Naive thymus-derived CD8-positive, alpha-beta T cell (primary cell): ENCODE data around the gene BGLAP. TPM values are rescaled to one million over a fixed set of nuclear protein-coding genes. Genes with fewer than 3 reads are reported as not detected.

Experiments used
- ATAC-seq, 2 donors: fragments of 150-1000 bp; cut with Tn5 transposase in 1 of 2; sonication (Bioruptor Pico), chemical (Tn5 transposase) in 1 of 2; 1 replicate in 1 of 2; 2 replicates in 1 of 2; pipeline ENCODE4 v1.10.0; 2021; ENCODE audit warnings: mild to moderate bottlenecking in 2 of 2, moderate library complexity in 2 of 2
- POLR2A ChIA-PET: fragments of 350-600 bp; sonication (Branson Sonifier 250); formaldehyde crosslinking; loops from one replicate; lab custom pipeline; 2021; ENCODE audit warnings: antibody characterized with exemption; lab: Charles Lee
- DNase-seq, 10 donors: peaks; one replicate each; pipeline versions ENCODE4 v3.0.0 to v3.0.0-alpha.2; 2020 to 2022
- H3K27ac Mint-ChIP-seq, 10 donors: one replicate each; pipeline ENCODE4 v1.8.0; 2020 to 2022; ENCODE audit warnings: mild to moderate bottlenecking in 10 of 10, mixed read lengths in 10 of 10, moderate library complexity in 4 of 10, inconsistent platforms in 1 of 10
- H3K27me3 Mint-ChIP-seq, 5 donors: one replicate each; pipeline ENCODE4 v1.8.0; 2021 to 2022; ENCODE audit warnings: mixed read lengths in 5 of 5
- H3K36me3 Mint-ChIP-seq, 3 donors: one replicate each; pipeline ENCODE4 v1.8.0; 2020 to 2022; ENCODE audit warnings: mixed read lengths in 3 of 3, mild to moderate bottlenecking in 2 of 3, inconsistent platforms in 1 of 3
- H3K4me1 Mint-ChIP-seq, 4 donors: one replicate each; pipeline ENCODE4 v1.8.0; 2021 to 2022; ENCODE audit warnings: mixed read lengths in 4 of 4
- H3K4me3 Mint-ChIP-seq, 10 donors: one replicate each; pipeline ENCODE4 v1.8.0; 2020 to 2022; ENCODE audit warnings: mild to moderate bottlenecking in 10 of 10, mixed read lengths in 10 of 10, moderate library complexity in 6 of 10, inconsistent platforms in 1 of 10
- H3K9me3 Mint-ChIP-seq, 9 donors: one replicate each; pipeline ENCODE4 v1.8.0; 2020 to 2022; ENCODE audit warnings: mixed read lengths in 9 of 9, mild to moderate bottlenecking in 3 of 9, inconsistent platforms in 1 of 9, moderate library complexity in 1 of 9
- polyA plus RNA-seq, 3 donors: library from polyadenylated mRNA; unstranded; fragments of 300-500 nt; fragmentation: Illumina TruSeq; gene quantifications; one replicate each; pipeline ENCODE4 v1.2.3, GENCODE V29; 2021
- total RNA-seq, 8 experiments: library from RNA in 2 of 8; stranded (reverse) in 2 of 8; gene quantifications; one replicate each; pipeline ENCODE4 v1.2.3 and lab custom pipeline; 2021 to 2026

The BGLAP gene
- total and polyA plus RNA-seq, 5 experiments from 2014 or later: 0.26 to 7.8 (median 6.5) TPM; not detected in 2

DNA sequence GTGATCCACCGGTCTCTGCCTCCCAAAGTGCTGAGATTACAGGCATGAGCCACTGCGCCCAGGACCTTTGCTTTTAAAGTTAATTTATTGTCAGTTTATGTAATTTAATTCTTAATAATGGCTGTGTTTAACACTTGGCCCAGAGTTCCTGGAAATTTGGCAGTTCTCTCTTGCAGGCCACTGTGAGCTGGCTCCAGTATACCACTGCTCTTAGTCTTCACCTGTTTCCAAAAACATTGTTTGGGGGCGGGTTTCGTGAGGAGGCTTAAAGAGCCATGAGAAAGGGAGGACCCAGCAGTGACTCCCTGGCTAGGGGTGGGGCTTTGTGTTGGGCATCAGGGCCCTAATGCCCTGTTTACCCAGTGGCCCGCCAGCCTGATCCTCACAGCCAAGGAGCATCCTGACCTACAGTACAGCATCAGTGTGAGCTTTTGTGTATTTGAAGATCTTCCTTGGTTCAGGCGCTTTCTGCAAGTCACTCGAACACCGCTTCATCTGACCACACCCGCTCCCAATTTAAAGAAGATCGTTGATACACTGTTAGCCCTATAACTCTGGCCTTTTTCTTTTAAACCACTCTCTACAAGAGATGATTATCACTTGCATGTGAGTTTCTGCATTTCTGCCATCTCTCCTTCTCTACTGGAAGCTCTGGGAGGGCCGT, 12.0 kb upstream of the BGLAP start:
- Mint-ChIP-seq H3K4me3 (no peak overlapping the region), H3K36me3 (peaks cover 0 to 68% (median 15%) of the 10 kb centered on the region in 3 donors), H3K9me3 (no peaks in the 10 kb centered on the region), H3K27ac (peak overlapping the region in 2 of 10 donors; percentile 53 to 61), H3K27me3 (no peaks in the 10 kb centered on the region), H3K4me1 (peaks cover 3 to 11% (median 8%) of the 10 kb centered on the region in 4 donors)
- POLR2A ChIA-PET: no interaction called here
- DNase-seq (no peak), ATAC-seq (no peak)

DNA sequence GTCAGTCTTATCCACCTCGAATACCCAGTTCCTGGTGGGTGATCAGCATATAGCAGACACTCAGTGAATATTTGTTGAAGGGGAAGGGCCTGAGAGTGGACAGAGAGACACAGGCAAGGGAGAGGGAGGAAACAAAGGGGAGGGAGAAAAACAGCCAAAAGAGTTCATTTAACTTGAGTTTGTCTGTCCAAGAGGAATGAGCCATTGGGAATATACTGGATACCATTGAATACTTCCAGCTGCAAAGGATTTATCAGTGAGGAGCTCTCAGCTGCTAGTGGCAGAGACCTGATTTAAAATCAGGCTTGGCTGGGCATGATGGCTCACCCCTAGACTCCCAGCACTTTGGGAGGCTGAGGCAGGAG, 11.5 kb upstream of the BGLAP start:
- Mint-ChIP-seq H3K4me3 (no peak overlapping the region), H3K9me3 (no peaks in the 10 kb centered on the region), H3K36me3 (peaks cover 0 to 68% (median 15%) of the 10 kb centered on the region in 3 donors), H3K4me1 (peaks cover under 1 to 9% (median 4%) of the 10 kb centered on the region in 4 donors), H3K27me3 (no peaks in the 10 kb centered on the region), H3K27ac (peak overlapping the region in 3 of 10 donors; percentile 20 to 61 (median 53))
- ATAC-seq: no peak
- DNase-seq: no peak
- POLR2A ChIA-PET: no interaction called here

DNA sequence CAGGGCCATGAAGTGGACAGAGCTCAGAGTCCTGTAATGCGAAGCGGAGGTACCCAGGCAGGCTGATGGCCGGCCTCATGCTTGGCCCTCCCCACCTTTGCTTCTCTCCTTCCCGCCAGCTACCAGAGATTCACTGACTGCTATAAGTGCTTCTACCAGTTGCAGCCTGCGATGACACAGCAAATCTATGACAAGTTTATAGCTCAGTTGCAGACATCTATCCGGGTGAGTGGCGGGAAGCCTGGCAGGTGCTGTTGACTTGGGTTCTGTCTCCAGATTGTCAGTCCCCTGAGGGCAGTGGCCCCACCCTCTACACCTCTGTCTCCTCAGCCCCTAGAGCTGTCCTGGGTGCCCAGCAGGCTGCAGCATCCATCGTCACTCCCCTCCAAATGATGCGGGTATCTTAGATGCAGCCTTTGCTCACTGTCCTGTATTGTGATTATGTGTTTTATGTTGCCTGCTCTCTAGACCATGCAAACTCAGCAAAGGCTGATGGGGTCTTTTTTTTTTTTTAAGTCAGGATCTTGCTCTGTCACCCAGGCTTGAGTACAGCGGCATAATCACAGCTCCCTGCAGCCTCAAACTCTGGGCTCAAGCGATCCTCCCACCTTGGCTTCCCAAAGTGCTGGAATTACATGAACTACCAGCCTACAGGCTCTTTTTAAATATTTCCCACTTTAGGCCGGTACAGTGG, 9.6 kb upstream of the BGLAP start:
- Mint-ChIP-seq H3K36me3 (peaks cover 4 to 74% (median 17%) of the 10 kb centered on the region in 3 donors), H3K27me3 (no peaks in the 10 kb centered on the region), H3K9me3 (no peaks in the 10 kb centered on the region), H3K4me1 (peaks cover 0 to 5% (median under 1%) of the 10 kb centered on the region in 4 donors), H3K4me3 (no peak overlapping the region), H3K27ac (peak overlapping the region in 1 of 10 donors; percentile 28)
- ATAC-seq (no peak), DNase-seq (no peak)
- POLR2A ChIA-PET: interaction anchor here (0.8 kb wide), 1 partner anchor 34 kb away, joined by 3 read pairs; no protein-coding TSS in a partner anchor

DNA sequence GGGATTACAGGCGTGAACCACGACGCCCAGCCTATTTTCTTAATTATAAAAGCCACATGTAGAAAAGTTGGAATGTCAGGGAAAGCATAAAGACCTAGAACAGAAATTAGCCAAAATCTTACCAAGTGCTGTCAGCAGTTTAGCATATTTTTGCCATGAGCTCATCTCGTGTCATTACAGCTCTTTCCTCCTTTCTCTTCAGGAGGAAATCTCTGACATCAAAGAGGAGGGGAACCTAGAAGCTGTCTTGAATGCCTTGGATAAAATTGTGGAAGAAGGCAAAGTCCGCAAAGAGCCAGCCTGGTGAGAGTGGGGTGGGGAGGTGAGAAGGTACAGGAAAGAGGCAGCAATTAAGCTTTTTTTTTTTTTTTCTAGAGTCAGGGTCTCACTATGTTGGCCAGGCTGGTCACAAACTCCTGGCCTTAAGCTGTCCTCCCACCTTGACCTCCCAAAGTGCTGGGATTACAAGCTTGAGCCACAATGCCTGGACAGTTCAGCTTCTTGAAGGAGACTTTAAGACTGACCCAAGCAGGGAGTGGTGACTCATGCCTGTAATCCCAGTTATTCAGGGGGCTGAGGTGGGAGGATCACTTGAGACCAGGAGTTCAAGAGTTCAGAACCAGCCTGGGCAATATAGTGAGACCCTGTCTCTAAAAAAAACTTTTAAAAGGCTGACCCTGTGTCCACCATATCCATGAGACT, 8.4 kb upstream of the BGLAP start:
- POLR2A ChIA-PET: interaction anchor here (0.7 kb wide), 1 partner anchor 1890 kb away, joined by 4 read pairs; no protein-coding TSS in a partner anchor
- H3K27ac Mint-ChIP-seq: no peak overlapping the region

DNA sequence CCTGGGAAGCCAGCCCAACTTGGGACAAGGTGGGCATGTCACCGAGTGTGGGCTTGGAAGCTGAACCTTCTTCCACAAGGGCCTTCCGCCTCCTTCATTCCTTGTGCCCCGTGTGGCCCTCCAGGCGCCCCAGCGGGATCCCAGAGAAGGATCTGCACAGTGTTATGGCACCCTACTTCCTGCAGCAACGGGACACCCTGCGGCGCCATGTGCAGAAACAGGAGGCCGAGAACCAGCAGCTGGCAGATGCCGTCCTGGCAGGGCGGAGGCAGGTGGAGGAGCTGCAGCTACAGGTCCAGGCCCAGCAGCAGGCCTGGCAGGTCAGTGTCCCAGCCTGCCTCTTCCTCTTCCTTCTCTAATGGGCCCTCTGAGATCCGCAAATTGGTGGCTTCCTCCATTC, 5.8 kb upstream of the BGLAP start:
- no peak for DNase-seq
- POLR2A ChIA-PET: no interaction called here
- Mint-ChIP-seq H3K36me3 (peaks cover 4 to 81% (median 19%) of the 10 kb centered on the region in 3 donors), H3K4me1 (peaks cover 0 to 3% (median under 1%) of the 10 kb centered on the region in 4 donors), H3K9me3 (no peaks in the 10 kb centered on the region), H3K4me3 (no peak overlapping the region), H3K27me3 (no peaks in the 10 kb centered on the region), H3K27ac (peak overlapping the region in 1 of 10 donors; percentile 9)
- no peak for ATAC-seq

More for the DNA sequence above, 8.4 kb upstream of the BGLAP start:
- H3K4me1 Mint-ChIP-seq: peaks cover 0 to 5% (median under 1%) of the 10 kb centered on the region in 4 donors
- H3K36me3 Mint-ChIP-seq: peaks cover 4 to 74% (median 25%) of the 10 kb centered on the region in 3 donors
- no peaks in the 10 kb centered on the region for H3K9me3 Mint-ChIP-seq
- DNase-seq (no peak), ATAC-seq (no peak)
- no peaks in the 10 kb centered on the region for H3K27me3 Mint-ChIP-seq
- H3K4me3 Mint-ChIP-seq: no peak overlapping the region

DNA sequence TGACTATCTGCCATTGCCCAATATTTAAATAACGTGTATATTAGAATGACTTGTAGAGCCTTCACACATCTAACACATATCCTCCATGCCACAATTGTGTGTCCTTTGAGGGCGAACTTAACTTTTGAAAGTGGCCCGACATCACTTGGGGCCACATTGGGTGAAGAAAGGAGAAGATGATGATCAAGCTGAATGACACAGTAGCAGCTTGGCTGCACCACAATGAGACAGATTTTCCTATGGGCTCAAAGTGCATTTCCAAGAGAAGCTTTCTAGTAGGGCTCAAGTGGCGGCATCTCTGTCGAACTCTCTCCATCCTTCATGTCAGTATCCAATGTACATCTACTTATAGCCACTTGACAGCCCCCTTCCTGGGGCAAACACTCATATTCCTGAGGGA, 3.7 kb upstream of the BGLAP start:
- Mint-ChIP-seq H3K27me3 (no peaks in the 10 kb centered on the region), H3K36me3 (peaks cover 4 to 67% (median 19%) of the 10 kb centered on the region in 3 donors), H3K4me1 (peaks cover 0 to 3% (median under 1%) of the 10 kb centered on the region in 4 donors), H3K27ac (no peak overlapping the region), H3K9me3 (no peaks in the 10 kb centered on the region), H3K4me3 (no peak overlapping the region)
- no peak for DNase-seq
- POLR2A ChIA-PET: no interaction called here
- ATAC-seq: no peak

DNA sequence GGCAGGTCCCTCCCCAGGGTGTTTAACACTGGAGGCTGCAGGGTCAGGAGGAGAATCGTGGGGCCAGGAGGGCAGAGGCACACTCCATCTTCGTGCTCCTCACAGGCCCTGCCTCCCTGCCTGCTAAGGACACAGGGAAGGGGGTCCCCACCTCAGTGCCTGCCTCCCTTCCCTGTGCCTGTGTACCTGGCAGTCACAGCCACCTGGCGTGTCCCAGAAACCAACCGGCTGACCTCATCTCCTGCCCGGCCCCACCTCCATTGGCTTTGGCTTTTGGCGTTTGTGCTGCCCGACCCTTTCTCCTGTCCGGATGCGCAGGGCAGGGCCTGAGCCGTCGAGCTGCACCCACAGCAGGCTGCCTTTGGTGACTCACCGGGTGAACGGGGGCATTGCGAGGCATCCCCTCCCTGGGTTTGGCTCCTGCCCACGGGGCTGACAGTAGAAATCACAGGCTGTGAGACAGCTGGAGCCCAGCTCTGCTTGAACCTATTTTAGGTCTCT, 623 bp upstream of the BGLAP start:
- Mint-ChIP-seq H3K4me1 (peaks cover 7 to 21% (median 17%) of the 10 kb centered on the region in 4 donors), H3K9me3 (no peaks in the 10 kb centered on the region), H3K4me3 (no peak overlapping the region), H3K27me3 (no peaks in the 10 kb centered on the region), H3K36me3 (peaks cover 4 to 41% (median 11%) of the 10 kb centered on the region in 3 donors), H3K27ac (peak overlapping the region in 2 of 10 donors; percentile 15 to 69)
- no peak for DNase-seq
- no peak for ATAC-seq
- POLR2A ChIA-PET: no interaction called here

DNA sequence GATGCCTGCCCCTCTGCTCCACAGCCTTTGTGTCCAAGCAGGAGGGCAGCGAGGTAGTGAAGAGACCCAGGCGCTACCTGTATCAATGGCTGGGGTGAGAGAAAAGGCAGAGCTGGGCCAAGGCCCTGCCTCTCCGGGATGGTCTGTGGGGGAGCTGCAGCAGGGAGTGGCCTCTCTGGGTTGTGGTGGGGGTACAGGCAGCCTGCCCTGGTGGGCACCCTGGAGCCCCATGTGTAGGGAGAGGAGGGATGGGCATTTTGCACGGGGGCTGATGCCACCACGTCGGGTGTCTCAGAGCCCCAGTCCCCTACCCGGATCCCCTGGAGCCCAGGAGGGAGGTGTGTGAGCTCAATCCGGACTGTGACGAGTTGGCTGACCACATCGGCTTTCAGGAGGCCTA, 754 bp downstream of the BGLAP start:
- no peak for DNase-seq
- no peak overlapping the region for H3K4me3 Mint-ChIP-seq
- no peaks in the 10 kb centered on the region for H3K27me3 Mint-ChIP-seq
- peak overlapping the region in 1 of 10 donors; percentile 53 for H3K27ac Mint-ChIP-seq
- peaks cover 10 to 22% (median 18%) of the 10 kb centered on the region in 4 donors for H3K4me1 Mint-ChIP-seq
- no peaks in the 10 kb centered on the region for H3K9me3 Mint-ChIP-seq
- peaks cover 0 to 28% (median 9%) of the 10 kb centered on the region in 3 donors for H3K36me3 Mint-ChIP-seq
- POLR2A ChIA-PET: no interaction called here
- ATAC-seq: no peak

DNA sequence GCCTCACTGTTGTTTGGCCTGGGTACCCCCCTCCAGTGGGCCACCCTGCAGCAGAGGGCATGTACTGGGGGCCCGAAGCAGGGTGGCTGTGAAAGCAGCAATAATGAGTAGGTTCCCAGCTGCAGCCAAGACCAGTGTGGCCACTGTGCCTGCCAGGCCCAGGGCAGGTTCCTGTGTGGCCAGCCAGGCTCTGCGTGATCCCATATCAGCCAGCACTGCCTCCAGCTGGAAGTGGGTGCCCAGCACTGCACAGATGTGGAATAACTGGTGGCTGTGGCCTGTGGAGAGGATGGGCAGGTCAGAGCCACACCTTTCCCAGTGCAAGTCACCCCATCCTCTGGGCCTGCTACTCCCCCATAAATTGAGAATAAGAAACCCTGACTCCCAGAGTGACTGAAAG, 2.1 kb downstream of the BGLAP start:
- Mint-ChIP-seq H3K36me3 (peaks cover 0 to 14% (median 2%) of the 10 kb centered on the region in 3 donors), H3K9me3 (no peaks in the 10 kb centered on the region), H3K27me3 (no peaks in the 10 kb centered on the region), H3K4me3 (peak overlapping the region in 6 of 10 donors; percentile 13 to 91 (median 88)), H3K27ac (peak overlapping the region in 2 of 10 donors; percentile 48 to 77), H3K4me1 (peaks cover 11 to 22% (median 18%) of the 10 kb centered on the region in 4 donors)
- ATAC-seq: no peak
- DNase-seq: no peak
- POLR2A ChIA-PET: no interaction called here

DNA sequence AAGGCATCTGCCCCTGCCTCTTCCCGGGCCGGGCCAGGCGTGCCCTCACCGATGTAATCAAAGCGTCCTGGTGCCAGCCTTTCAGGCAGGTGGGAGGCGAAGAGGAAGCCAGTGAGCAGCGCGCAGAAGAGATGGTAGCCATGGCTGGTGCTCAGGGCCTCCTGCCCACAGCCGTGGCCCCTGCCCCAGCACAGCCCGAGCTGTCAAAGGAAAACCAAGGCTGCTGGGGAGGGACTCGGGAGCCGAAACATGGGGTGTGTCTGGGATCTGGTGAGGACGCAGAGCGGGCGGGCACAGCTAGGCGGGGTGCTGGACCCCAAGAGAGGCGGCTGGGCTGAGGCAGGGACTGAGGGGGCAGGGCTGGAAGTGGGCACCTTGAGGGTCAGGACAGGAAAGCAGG, 2.7 kb downstream of the BGLAP start:
- POLR2A ChIA-PET: interaction anchor here (0.5 kb wide), 1 partner anchor 573 kb away, joined by 3 read pairs; no protein-coding TSS in a partner anchor

DNA sequence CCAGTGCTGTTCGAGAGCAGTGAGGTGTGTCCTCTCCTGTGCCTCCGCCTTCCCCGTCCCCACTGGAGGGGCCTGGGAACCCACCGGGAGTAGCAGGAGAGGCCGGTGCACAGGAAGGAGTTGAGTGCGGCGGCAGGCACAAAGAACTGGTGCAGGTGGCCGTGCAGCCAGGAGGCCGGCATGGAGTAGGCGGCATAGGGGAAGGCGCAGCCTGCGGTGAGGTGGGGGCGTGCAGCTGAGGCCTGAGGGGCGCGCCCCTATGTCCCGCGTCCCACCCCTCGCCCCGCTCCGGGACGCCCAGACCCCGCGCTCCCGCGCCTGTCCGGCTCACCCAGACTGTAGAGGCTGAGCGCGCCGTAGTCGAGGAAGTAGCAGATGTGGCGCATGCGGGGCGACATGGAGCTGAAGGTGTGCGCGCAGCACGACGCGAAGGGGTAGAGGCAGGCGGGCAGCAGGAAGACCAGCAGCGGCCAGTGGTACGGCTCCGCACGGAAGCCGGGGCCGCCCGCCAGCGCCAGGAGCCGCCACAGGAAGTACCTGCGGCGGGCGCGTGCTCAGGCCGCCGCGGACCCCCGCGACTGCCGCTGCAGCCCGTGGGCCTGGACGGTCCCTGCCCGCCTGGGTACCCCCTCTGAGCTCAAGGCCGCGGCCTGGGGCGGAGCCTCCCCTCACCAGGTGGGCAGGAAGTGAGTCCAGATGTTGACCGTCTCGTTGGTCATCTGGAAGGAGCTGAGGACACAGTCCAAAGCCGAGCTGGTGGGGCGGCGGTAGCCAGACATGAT, 3.7 kb downstream of the BGLAP start:
- peak overlapping the region in 9 of 10 donors; percentile 8 to 88 (median 82) for H3K27ac Mint-ChIP-seq
- H3K36me3 Mint-ChIP-seq: peaks cover 0 to 15% (median 0%) of the 10 kb centered on the region in 3 donors
- H3K9me3 Mint-ChIP-seq: no peaks in the 10 kb centered on the region
- ATAC-seq (peak; percentile 78 to 82), DNase-seq (peak in 9 of 10 donors; percentile 13 to 67 (median 32))
- H3K4me1 Mint-ChIP-seq: peaks cover 14 to 22% (median 19%) of the 10 kb centered on the region in 4 donors
- H3K4me3 Mint-ChIP-seq: peak overlapping the region; percentile 70 to 91 (median 86)
- no peaks in the 10 kb centered on the region for H3K27me3 Mint-ChIP-seq
- POLR2A ChIA-PET: interaction anchor here (0.8 to 1.3 kb wide), 3 partner anchors 33 to 52 kb away, joined by 3 to 6 read pairs (median 5); partner anchors contain the start of genes PMF1, SLC25A44 and SMG5

More for the DNA sequence above, 2.7 kb downstream of the BGLAP start:
- peaks cover 0 to 12% (median 0%) of the 10 kb centered on the region in 3 donors for H3K36me3 Mint-ChIP-seq
- H3K4me3 Mint-ChIP-seq: peak overlapping the region; percentile 12 to 91 (median 86)
- DNase-seq: peak in 1 of 10 donors; percentile 40
- ATAC-seq: no peak
- no peaks in the 10 kb centered on the region for H3K9me3 Mint-ChIP-seq
- H3K27ac Mint-ChIP-seq: peak overlapping the region in 4 of 10 donors; percentile 48 to 87 (median 74)
- peaks cover 11 to 22% (median 19%) of the 10 kb centered on the region in 4 donors for H3K4me1 Mint-ChIP-seq
- H3K27me3 Mint-ChIP-seq: no peaks in the 10 kb centered on the region
